DND-41 (cell line): Measurements from ENCODE around the gene HMBS.

Experiments
- ATAC-seq: fragments of 200-7000 bp; cut with Tn5 transposase; 3 replicates; pipeline ENCODE4 v1.9.1; 2021; ENCODE audit warnings: low read depth; ENCODE audit not compliant: insufficient read depth
- DNase-seq: peaks from one replicate; pipeline ENCODE4 v3.0.0-alpha.2; 2020
- H2AFZ ChIP-seq: 2 replicates; pipeline ENCODE4 v1.6.0; 2012; ENCODE audit warnings: low read depth, low read length
- H3K27ac ChIP-seq: 2 replicates; pipeline ENCODE4 v1.5.1; 2012; ENCODE audit warnings: low read length, inconsistent platforms
- H3K27me3 ChIP-seq: fragments of 200-600 bp; sonication (generic); 2 replicates; pipeline ENCODE4 v1.6.0; 2012; ENCODE audit warnings: low read length, mild to moderate bottlenecking, inconsistent platforms; ENCODE audit not compliant: insufficient read depth, poor library complexity
- H3K36me3 ChIP-seq: 2 replicates; pipeline ENCODE4 v1.5.1; 2012; ENCODE audit warnings: low read length, inconsistent platforms; ENCODE audit not compliant: insufficient read depth
- H3K4me1 ChIP-seq: 2 replicates; pipeline ENCODE4 v1.5.1; 2012; ENCODE audit warnings: mild to moderate bottlenecking, low read length; ENCODE audit not compliant: insufficient read depth
- H3K4me2 ChIP-seq: 2 replicates; pipeline ENCODE4 v1.6.0; 2012; ENCODE audit warnings: mild to moderate bottlenecking, moderate library complexity, low read length, inconsistent platforms; ENCODE audit not compliant: insufficient read depth
- H3K4me3 ChIP-seq, 2 experiments: fragments of 200-600 bp in 1 of 2; shearing (Covaris generic) in 1 of 2; 2 replicates each; pipeline ENCODE4 v1.5.1; 2012 to 2016; ENCODE audit warnings: inconsistent platforms in 2 of 2, low read length in 2 of 2, mild to moderate bottlenecking in 2 of 2, low read depth in 1 of 2, moderate library complexity in 1 of 2
- H3K79me2 ChIP-seq: 2 replicates; pipeline ENCODE4 v1.6.0; 2012; ENCODE audit warnings: low read length, inconsistent platforms; ENCODE audit not compliant: insufficient read depth
- H3K9ac ChIP-seq: 2 replicates; pipeline ENCODE4 v1.6.0; 2012; ENCODE audit warnings: low read depth, mild to moderate bottlenecking, inconsistent platforms, low read length, moderate library complexity
- H3K9me3 ChIP-seq: 2 replicates; pipeline ENCODE4 v1.5.1; 2012; ENCODE audit warnings: low read length, moderate library complexity, mild to moderate bottlenecking, inconsistent platforms; ENCODE audit not compliant: insufficient read depth, severe bottlenecking
- H4K20me1 ChIP-seq: 2 replicates; pipeline ENCODE4 v1.6.0; 2012; ENCODE audit warnings: low read length; ENCODE audit not compliant: insufficient read depth
- EZH2 ChIP-seq: IDR thresholded peaks from 3 replicates; pipeline ENCODE4 v1.6.1; 2012; ENCODE audit warnings: borderline replicate concordance, low read depth, mild to moderate bottlenecking, moderate library complexity, low read length, inconsistent platforms; ENCODE audit not compliant: severe bottlenecking
- TF ChIP-seq, protein P1 (sequence below): IDR thresholded peaks from 2 replicates; pipeline ENCODE4 v1.5.1; 2012; ENCODE audit warnings: borderline replicate concordance, low read length, moderate library complexity, mild to moderate bottlenecking; ENCODE audit not compliant: poor library complexity, severe bottlenecking; ENCODE audit errors: extremely low read depth

HMBS gene

DNA sequence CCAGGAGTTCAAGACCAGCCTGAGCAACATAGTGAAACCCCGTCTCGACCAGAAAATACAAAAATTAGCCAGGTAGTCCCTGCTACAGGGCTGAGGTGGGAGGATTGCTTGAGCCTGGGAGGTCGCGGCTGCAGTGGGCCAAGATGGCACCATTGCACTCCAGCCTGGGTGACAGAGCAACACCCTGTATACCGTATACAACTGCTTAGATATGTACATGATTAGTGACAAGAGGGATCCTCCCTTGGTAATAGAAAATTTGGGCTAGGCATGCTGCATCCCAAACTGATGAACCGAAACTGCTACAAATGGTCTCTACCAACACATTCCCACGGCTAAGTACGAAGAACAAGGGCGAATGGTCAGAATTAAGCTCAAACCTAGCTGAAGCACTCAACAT is 41.8 kb upstream of the HMBS start:
- H3K4me3 ChIP-seq, result no peak overlapping the region
- H4K20me1 ChIP-seq, result no peaks in the 10 kb centered on the region
- H3K4me2 ChIP-seq, result no peak overlapping the region
- no peaks in the 10 kb centered on the region for H3K4me1 ChIP-seq
- no peak overlapping the region for H2AFZ ChIP-seq
- no peaks in the 10 kb centered on the region for H3K27me3 ChIP-seq
- H3K9me3 ChIP-seq, result no peaks in the 10 kb centered on the region
- no peak overlapping the region for H3K27ac ChIP-seq
- no peak overlapping the region for H3K9ac ChIP-seq
- no peak for TF ChIP-seq EZH2
- TF ChIP-seq, protein P1, sequence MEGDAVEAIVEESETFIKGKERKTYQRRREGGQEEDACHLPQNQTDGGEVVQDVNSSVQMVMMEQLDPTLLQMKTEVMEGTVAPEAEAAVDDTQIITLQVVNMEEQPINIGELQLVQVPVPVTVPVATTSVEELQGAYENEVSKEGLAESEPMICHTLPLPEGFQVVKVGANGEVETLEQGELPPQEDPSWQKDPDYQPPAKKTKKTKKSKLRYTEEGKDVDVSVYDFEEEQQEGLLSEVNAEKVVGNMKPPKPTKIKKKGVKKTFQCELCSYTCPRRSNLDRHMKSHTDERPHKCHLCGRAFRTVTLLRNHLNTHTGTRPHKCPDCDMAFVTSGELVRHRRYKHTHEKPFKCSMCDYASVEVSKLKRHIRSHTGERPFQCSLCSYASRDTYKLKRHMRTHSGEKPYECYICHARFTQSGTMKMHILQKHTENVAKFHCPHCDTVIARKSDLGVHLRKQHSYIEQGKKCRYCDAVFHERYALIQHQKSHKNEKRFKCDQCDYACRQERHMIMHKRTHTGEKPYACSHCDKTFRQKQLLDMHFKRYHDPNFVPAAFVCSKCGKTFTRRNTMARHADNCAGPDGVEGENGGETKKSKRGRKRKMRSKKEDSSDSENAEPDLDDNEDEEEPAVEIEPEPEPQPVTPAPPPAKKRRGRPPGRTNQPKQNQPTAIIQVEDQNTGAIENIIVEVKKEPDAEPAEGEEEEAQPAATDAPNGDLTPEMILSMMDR, result no peak
- ATAC-seq, result no peak; the same call in 2 of the 3 replicates
- no peak for DNase-seq
- H3K79me2 ChIP-seq, result no peaks in the 10 kb centered on the region
- H3K36me3 ChIP-seq, result peaks cover 34% of the 10 kb centered on the region

DNA sequence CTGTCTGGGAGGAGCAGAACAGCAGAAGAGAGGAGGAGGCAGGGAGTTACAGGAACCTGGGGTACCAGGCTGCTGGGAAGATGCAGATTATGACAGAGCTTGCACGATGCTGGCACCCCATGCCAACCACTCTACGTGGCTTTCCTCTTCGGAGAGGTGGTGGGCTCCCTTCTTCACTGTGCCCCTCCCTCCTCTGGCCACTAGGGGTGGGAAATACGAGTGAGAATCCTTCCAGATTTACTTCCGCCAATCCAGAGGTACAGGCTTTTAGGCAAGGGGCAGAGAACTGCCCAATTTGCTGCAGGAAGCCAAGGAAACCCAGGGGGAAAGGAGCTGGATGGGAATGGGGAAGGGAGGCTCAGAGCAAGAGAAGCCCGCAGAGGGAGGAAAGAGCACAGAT is 40.0 kb upstream of the HMBS start:
- no peak for TF ChIP-seq EZH2
- TF ChIP-seq, protein P1, result peak; percentile 56
- Histone ChIP-seq H3K9ac (no peak overlapping the region), H3K27ac (no peak overlapping the region), H4K20me1 (no peaks in the 10 kb centered on the region), H3K9me3 (no peaks in the 10 kb centered on the region), H3K4me2 (no peak overlapping the region), H3K4me1 (no peaks in the 10 kb centered on the region), H3K27me3 (no peaks in the 10 kb centered on the region), H3K36me3 (peaks cover 52% of the 10 kb centered on the region), H3K4me3 (no peak overlapping the region), H3K79me2 (no peaks in the 10 kb centered on the region), H2AFZ (no peak overlapping the region)
- ATAC-seq (peak; percentile 37; the same call in 1 of the 3 replicates), DNase-seq (no peak)

DNA sequence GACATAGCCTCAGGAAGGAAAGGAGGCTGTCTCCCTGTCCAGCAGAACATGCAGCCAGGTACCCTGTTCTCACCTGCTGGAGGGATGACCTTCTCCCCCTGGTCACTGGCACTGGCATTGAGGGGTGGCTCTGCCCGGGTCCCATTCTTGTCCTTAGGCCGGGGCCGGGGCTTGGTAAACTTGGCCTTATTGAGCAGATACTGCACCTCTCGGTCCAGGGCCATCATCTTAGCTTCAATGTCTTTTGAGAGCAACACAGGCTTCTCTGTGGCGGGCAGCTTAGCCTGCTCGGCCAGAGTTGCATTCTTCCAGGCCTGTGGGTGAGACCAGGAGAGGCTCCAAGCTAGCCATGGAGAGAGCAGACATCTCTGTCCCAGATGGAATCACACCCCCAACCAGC is 38.2 kb upstream of the HMBS start:
- TF ChIP-seq, protein P1, result no peak
- TF ChIP-seq EZH2, result no peak
- no peaks in the 10 kb centered on the region for H3K27me3 ChIP-seq
- H3K4me2 ChIP-seq, result no peak overlapping the region
- no peaks in the 10 kb centered on the region for H3K9me3 ChIP-seq
- no peaks in the 10 kb centered on the region for H3K4me1 ChIP-seq
- H3K9ac ChIP-seq, result no peak overlapping the region
- H2AFZ ChIP-seq, result no peak overlapping the region
- ATAC-seq, result no peak
- H3K79me2 ChIP-seq, result no peaks in the 10 kb centered on the region
- no peaks in the 10 kb centered on the region for H4K20me1 ChIP-seq
- peaks cover 69% of the 10 kb centered on the region for H3K36me3 ChIP-seq
- H3K27ac ChIP-seq, result no peak overlapping the region
- H3K4me3 ChIP-seq, result no peak overlapping the region
- no peak for DNase-seq

DNA sequence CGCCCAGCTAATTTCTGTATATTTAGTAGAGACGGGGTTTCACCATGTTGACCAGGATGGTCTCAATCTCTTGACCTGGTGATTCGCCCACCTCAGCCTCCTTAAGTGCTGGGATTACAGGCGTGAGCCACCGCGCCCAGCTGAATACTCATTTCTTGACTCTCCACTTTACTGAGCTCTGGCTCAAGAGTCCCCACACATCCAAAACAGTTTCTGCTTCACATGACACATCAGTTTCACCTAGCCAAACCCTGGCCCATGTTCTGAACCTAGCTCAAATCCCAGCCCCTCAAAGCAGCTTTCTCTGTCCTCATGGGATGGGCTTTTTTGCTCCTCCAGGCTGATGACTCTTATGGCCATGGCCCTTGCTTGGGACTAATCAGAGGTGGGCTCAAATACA is 37.5 kb upstream of the HMBS start:
- no peaks in the 10 kb centered on the region for H3K4me1 ChIP-seq
- no peaks in the 10 kb centered on the region for H3K9me3 ChIP-seq
- no peak overlapping the region for H3K4me2 ChIP-seq
- DNase-seq, result no peak
- H3K79me2 ChIP-seq, result no peaks in the 10 kb centered on the region
- ATAC-seq, result no peak
- no peak overlapping the region for H3K4me3 ChIP-seq
- H3K9ac ChIP-seq, result no peak overlapping the region
- H2AFZ ChIP-seq, result no peak overlapping the region
- H3K27me3 ChIP-seq, result no peaks in the 10 kb centered on the region
- no peak overlapping the region for H3K27ac ChIP-seq
- 0 out of 2 replicates have a peak, but pooled peaks cover under 1% of the 10 kb centered on the region for H4K20me1 ChIP-seq
- H3K36me3 ChIP-seq, result peaks cover 77% of the 10 kb centered on the region
- no peak for TF ChIP-seq EZH2
- TF ChIP-seq, protein P1, result no peak
